Activated CD8-positive, alpha-beta T cell treated with anti-CD3 and anti-CD28 coated beads for 36 hours (primary cell): ENCODE results near the gene HIRA. TPM values are rescaled to one million over a fixed set of nuclear protein-coding genes. Genes with fewer than 3 reads are reported as not detected.

ENCODE experiments used
- ATAC-seq: fragments of 200-7000 bp; cut with Tn5 transposase; one replicate; pipeline ENCODE4 v1.10.0; 2021; ENCODE audit warnings: mild to moderate bottlenecking, moderate library complexity
- CTCF ChIA-PET: fragments of 350-600 bp; sonication (Branson Sonifier 250); formaldehyde crosslinking; loops from one replicate; lab custom pipeline; 2021; ENCODE audit warnings: antibody characterized with exemption; lab: Charles Lee
- POLR2A ChIA-PET: fragments of 350-600 bp; sonication (Branson Sonifier 250); formaldehyde crosslinking; loops from one replicate; lab custom pipeline; 2021; ENCODE audit warnings: antibody characterized with exemption; lab: Charles Lee
- DNase-seq: peaks from one replicate; pipeline ENCODE4 v3.0.0-alpha.2; 2020
- H3K27ac Mint-ChIP-seq: one replicate; pipeline ENCODE4 v1.8.0; 2021; ENCODE audit warnings: mild to moderate bottlenecking, mixed read lengths
- H3K27me3 Mint-ChIP-seq: one replicate; pipeline ENCODE4 v1.8.0; 2021; ENCODE audit warnings: mixed read lengths
- H3K36me3 Mint-ChIP-seq: one replicate; pipeline ENCODE4 v1.8.0; 2021; ENCODE audit warnings: low read depth, mixed read lengths
- H3K4me1 Mint-ChIP-seq: one replicate; pipeline ENCODE4 v1.8.0; 2021; ENCODE audit warnings: low read depth, mixed read lengths
- H3K4me3 Mint-ChIP-seq: one replicate; pipeline ENCODE4 v1.8.0; 2021; ENCODE audit warnings: mild to moderate bottlenecking, moderate library complexity, mixed read lengths
- H3K9me3 Mint-ChIP-seq: one replicate; pipeline ENCODE4 v1.8.0; 2021; ENCODE audit warnings: mixed read lengths
- CTCF ChIP-seq: fragments of 200-600 bp; IDR thresholded peaks from one replicate; pipeline ENCODE4 v1.8.0; 2022; ENCODE audit warnings: antibody characterized with exemption, mild to moderate bottlenecking
- intact Hi-C: fragments of 100-400 bp; cut with micrococcal nuclease; formaldehyde crosslinking; loops from one replicate; pipeline ENCODE4 v1.10.0; 2022
- total RNA-seq, 2 experiments: library from RNA; stranded (reverse); gene quantifications; one replicate each; pipeline ENCODE4 v1.2.3, GENCODE V29; 2021

HIRA gene
- total RNA-seq, 2 experiments from 2014 or later, result 29.7 to 30.5 TPM

GRCh38 chr22:19377565-19378343 is 53.8 kb downstream of the HIRA start:
- no peak for DNase-seq
- ChIA-PET POLR2A (interaction anchor here (0.9 kb wide), 1 partner anchor 116 kb away, joined by 3 read pairs; no protein-coding TSS in a partner anchor), CTCF (no interaction called here)
- Mint-ChIP-seq H3K9me3 (no peaks in the 10 kb centered on the region), H3K36me3 (peaks cover 36% of the 10 kb centered on the region), H3K4me3 (no peak overlapping the region), H3K27ac (no peak overlapping the region), H3K4me1 (no peaks in the 10 kb centered on the region), H3K27me3 (no peaks in the 10 kb centered on the region)
- ATAC-seq, result no peak
- TF ChIP-seq CTCF, result no peak
- intact Hi-C loops, result no loop called here

DNA sequence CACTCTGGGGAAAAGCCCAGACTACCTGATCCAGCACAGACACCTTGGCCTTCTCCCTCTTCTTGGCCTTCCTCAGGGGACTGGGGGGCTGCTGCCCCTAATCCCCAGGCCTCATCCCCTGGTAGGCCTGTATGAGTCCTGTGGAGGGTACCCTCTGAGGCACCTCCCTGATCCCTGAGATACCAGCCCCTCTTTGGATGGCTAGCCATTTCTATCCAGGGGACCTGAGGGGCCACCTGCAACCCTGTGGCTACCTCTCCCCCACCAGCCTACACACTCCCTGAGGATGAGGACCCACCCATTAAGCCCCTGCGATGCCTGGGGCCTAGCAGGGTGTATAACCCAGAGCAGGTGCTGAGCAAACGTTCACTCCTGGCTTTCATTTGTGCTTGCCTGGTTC is 54.6 kb downstream of the HIRA start:
- no peak for TF ChIP-seq CTCF
- ChIA-PET POLR2A (no interaction called here), CTCF (no interaction called here)
- Mint-ChIP-seq H3K4me3 (no peak overlapping the region), H3K27me3 (no peaks in the 10 kb centered on the region), H3K27ac (no peak overlapping the region), H3K4me1 (no peaks in the 10 kb centered on the region), H3K9me3 (no peaks in the 10 kb centered on the region), H3K36me3 (peaks cover 31% of the 10 kb centered on the region)
- intact Hi-C loops, result no loop called here
- DNase-seq (no peak), ATAC-seq (no peak)

- Mint-ChIP-seq H3K4me1 (no peaks in the 10 kb centered on the region), H3K27me3 (no peaks in the 10 kb centered on the region), H3K36me3 (peaks cover 34% of the 10 kb centered on the region), H3K27ac (peak overlapping the region; percentile 5), H3K9me3 (no peaks in the 10 kb centered on the region), H3K4me3 (no peak overlapping the region)
- intact Hi-C loops, result no loop called here
- ATAC-seq, result no peak
- TF ChIP-seq CTCF, result no peak
- CTCF ChIA-PET, result no interaction called here
- POLR2A ChIA-PET, result no interaction called here
- DNase-seq, result no peak
Observed at GRCh38 chr22:19376247-19376646, 55.3 kb downstream of the HIRA start.

DNA sequence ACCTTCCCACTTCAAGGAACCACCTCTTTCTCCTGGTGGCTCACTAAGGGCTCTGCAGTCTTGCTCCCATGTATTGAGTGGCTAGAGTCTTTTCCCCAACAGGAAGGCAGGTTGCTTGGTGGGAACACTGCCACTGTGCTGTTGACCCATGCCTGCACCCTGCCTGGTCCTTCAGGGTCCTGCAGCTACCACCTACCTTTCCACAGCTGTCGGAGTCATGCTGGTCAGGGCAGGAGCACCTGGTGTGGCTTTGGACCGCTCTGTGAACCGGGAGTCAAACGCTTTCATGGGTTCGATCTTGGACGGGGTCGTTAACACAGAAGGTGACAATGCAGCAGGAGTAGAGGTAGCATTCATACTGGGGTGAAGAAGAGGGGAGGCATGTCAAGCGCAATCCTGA is 56.1 kb downstream of the HIRA start:
- Mint-ChIP-seq H3K9me3 (no peaks in the 10 kb centered on the region), H3K4me3 (no peak overlapping the region), H3K27ac (no peak overlapping the region), H3K4me1 (no peaks in the 10 kb centered on the region), H3K36me3 (peaks cover 37% of the 10 kb centered on the region), H3K27me3 (no peaks in the 10 kb centered on the region)
- intact Hi-C loops, result no loop called here
- CTCF ChIA-PET, result no interaction called here
- ATAC-seq (no peak), DNase-seq (no peak)
- no peak for TF ChIP-seq CTCF
- POLR2A ChIA-PET, result no interaction called here

- no peak for DNase-seq
- TF ChIP-seq CTCF, result no peak
- Mint-ChIP-seq H3K4me3 (no peak overlapping the region), H3K27ac (no peak overlapping the region), H3K9me3 (no peaks in the 10 kb centered on the region), H3K36me3 (peaks cover 38% of the 10 kb centered on the region), H3K4me1 (no peaks in the 10 kb centered on the region), H3K27me3 (no peaks in the 10 kb centered on the region)
- intact Hi-C loops, result no loop called here
- ChIA-PET CTCF (no interaction called here), POLR2A (no interaction called here)
- no peak for ATAC-seq
Observed at GRCh38 chr22:19374410-19374809, 57.1 kb downstream of the HIRA start.
